ENCODE results near the gene CYFIP2.

DNA sequence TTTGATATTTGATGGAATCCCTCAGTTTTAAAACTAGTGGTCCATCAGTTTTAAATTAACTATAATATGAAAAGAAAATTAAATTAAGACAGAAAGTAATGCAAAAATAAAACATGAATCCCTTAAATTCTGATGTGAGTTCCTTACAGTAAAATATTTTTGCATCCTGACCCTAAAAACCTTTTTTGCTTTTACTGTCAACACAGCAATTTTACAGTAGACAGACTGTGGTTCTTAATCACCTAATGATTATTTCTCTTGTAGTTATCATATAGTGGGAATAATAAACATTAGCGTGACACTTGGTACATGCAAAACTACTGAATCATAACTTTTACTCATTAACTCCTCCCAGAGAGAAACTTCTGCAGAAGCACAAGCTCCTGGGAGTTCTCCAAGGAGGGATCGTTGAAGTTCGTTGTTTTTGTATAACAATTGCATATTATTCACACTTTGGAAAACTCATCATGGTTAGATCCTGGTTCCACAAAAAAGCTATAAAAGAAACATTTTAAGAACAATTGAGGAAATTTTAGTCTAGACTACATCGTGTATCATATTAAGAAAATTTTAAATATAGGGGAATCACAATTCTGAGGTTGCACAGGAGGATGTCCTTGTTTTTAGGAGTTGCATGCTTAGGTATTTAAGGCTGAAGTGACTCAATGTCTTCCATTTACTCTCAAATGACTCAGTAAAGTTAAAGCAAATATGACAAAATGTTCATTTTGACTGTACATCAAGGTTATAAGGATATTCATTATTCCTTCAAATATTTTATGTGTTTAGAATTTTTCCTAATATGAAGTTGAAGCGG lies 105.9 kb downstream of the CYFIP2 start:
- TF ChIP-seq CTCF (IDR thresholded peaks at IDR 0.05) (no peak), POLR2A (IDR thresholded peaks at IDR 0.05) (no peak)

All from uterus (tissue), 2 donors.